ENCODE data around the gene PNLDC1. TPM values are rescaled to one million over a fixed set of nuclear protein-coding genes. Genes with fewer than 3 reads are reported as not detected.
A peak's percentile ranks its signal among the peaks of the same experiment; 100 is the strongest.

Gene PNLDC1
- total and polyA plus RNA-seq, 12 donors = 0.09 to 0.72 (median 0.22) TPM; not detected in 6

DNA sequence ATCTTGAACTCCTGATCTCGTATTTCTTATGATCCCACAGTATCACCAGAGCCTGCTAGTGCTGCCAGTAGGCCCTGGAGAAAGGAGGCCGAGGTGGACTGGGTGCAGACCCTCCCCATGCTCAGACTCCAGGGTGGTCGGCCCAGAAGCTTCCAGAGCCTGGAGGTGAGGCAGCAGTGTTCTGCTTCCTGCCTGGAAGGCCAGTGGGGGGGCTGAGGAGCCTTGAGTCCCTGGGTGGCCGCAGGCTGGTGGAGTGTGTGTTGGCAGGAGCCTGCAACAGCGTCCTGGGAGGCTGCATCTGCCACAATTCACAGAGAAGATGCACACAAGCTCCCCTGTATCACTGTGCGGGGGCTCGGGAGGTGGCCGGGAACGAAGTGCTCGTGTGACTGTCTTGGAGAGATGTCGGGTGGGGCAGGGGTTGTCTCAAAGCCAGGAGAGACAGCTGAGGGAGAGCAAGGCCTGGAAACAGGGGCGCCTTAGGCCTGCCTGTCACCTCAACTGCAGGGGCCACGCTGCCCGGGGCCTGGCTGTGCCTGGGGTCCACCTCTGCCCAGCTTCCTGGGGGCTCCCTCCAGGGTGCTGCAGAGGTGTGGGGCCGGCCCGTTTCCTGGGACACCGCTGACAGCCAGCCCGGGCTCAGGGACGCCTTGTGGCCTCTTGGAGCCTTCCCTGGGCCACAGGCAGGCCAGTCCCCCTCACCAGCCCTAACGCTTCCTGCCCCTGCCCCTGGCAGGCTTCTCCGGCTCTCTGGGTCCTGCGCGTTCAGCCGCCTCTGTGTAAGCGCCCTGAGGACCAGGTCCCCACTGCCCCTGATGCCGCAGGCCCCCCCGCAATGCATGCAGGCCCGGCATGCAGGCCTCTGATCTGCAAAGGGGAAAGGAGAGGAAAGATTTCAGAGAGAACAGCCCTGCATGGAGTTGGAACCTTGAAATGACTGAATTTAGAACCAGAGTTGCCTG is 66.5 kb downstream of the PNLDC1 start:
- H3K4me1 ChIP-seq = no peaks in the 10 kb centered on the region
- WGBS, 2 donors = 87 to 88% methylated on average over 28 of the region's 28 CpGs
- H3K9me3 ChIP-seq = peaks cover 0 to 10% (median 0%) of the 10 kb centered on the region in 11 donors
- no peak overlapping the region for H3K4me3 ChIP-seq
- H3K36me3 ChIP-seq = no peaks in the 10 kb centered on the region
- ATAC-seq (peak in 1 of 8 donors; percentile 55), DNase-seq (no peak)
- no peak overlapping the region for H3K27ac ChIP-seq
- TF ChIP-seq, protein P1, sequence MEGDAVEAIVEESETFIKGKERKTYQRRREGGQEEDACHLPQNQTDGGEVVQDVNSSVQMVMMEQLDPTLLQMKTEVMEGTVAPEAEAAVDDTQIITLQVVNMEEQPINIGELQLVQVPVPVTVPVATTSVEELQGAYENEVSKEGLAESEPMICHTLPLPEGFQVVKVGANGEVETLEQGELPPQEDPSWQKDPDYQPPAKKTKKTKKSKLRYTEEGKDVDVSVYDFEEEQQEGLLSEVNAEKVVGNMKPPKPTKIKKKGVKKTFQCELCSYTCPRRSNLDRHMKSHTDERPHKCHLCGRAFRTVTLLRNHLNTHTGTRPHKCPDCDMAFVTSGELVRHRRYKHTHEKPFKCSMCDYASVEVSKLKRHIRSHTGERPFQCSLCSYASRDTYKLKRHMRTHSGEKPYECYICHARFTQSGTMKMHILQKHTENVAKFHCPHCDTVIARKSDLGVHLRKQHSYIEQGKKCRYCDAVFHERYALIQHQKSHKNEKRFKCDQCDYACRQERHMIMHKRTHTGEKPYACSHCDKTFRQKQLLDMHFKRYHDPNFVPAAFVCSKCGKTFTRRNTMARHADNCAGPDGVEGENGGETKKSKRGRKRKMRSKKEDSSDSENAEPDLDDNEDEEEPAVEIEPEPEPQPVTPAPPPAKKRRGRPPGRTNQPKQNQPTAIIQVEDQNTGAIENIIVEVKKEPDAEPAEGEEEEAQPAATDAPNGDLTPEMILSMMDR (IDR thresholded peaks at IDR 0.05) = no peak
- intact Hi-C loops (cut with DNase I) = loop anchor here in 9 of 10 donors (5.0 to 10.0 kb wide), 7 partner anchors 71 to 668 kb away; no protein-coding TSS in a partner anchor
- peaks cover 0 to 9% (median 0%) of the 10 kb centered on the region in 7 donors for H3K27me3 ChIP-seq

Other genes starting within 250 kb of the PNLDC1 start
- 1,000 to 10,000 TPM in 1 of 10 donors, 100 to 1,000 TPM in 9; 720 to 1,111 (median 848) TPM for gene SOD2, start 107.0 kb upstream of the PNLDC1 start, total RNA-seq
- gene SOD2, start 107.0 kb upstream of the PNLDC1 start, polyA plus RNA-seq = 100 to 1,000 TPM; 144 to 208 TPM
- 10 to 100 TPM; 44.4 to 70.1 (median 47.2) TPM for gene WTAP, start 72.8 kb upstream of the PNLDC1 start, total RNA-seq
- gene WTAP, start 72.8 kb upstream of the PNLDC1 start, polyA plus RNA-seq = 10 to 100 TPM; 47.8 to 50.4 TPM
- gene ACAT2, start 38.2 kb upstream of the PNLDC1 start, total RNA-seq = 1 to 10 TPM; 3.4 to 7.5 (median 5.8) TPM
- 10 to 100 TPM in 1 of 2 donors, 1 to 10 TPM in 1; 3.9 to 15.3 TPM for gene ACAT2, start 38.2 kb upstream of the PNLDC1 start, polyA plus RNA-seq
- gene TCP1, start 10.7 kb upstream of the PNLDC1 start, total RNA-seq = 100 to 1,000 TPM; 124 to 176 (median 139) TPM
- 100 to 1,000 TPM in 1 of 2 donors, 10 to 100 TPM in 1; 71.7 to 156 TPM for gene TCP1, start 10.7 kb upstream of the PNLDC1 start, polyA plus RNA-seq
- gene MRPL18, start 9.8 kb upstream of the PNLDC1 start, total RNA-seq = 10 to 100 TPM; 53.9 to 70.8 (median 58.8) TPM
- gene MRPL18, start 9.8 kb upstream of the PNLDC1 start, polyA plus RNA-seq = 100 to 1,000 TPM; 116 to 131 TPM
- under 1 TPM in 5 of 10 donors, not detected in 5; 0.02 to 0.04 (median 0.02) TPM for gene MAS1, start 90.7 kb downstream of the PNLDC1 start, total RNA-seq
- not detected for gene MAS1, start 90.7 kb downstream of the PNLDC1 start, polyA plus RNA-seq
- 10 to 100 TPM; 61.7 to 95.6 (median 72.2) TPM for gene IGF2R, start 168.8 kb downstream of the PNLDC1 start, total RNA-seq
- gene IGF2R, start 168.8 kb downstream of the PNLDC1 start, polyA plus RNA-seq = 10 to 100 TPM; 13.7 to 21.1 TPM